T-helper 17 cell (primary cell): Measurements from ENCODE around the gene TBC1D14. TPM values are rescaled to one million over a fixed set of nuclear protein-coding genes. Genes with fewer than 3 reads are reported as not detected.
"Not testable (repeated sequence)": the region's sequence is repeated elsewhere in the genome, so short reads cannot be mapped to it uniquely, and the experiment has no call there.

Source experiments
- ATAC-seq: fragments of 150-1000 bp; cut with Tn5 transposase; 2 replicates; pipeline ENCODE4 v1.10.0; 2021; ENCODE audit warnings: mild to moderate bottlenecking, moderate library complexity
- DNase-seq, 3 donors: peaks; one replicate each; pipeline versions ENCODE4 v3.0.0 to v3.0.0-alpha.2; 2020 to 2021
- H3K9me3 ChIP-seq: one replicate; pipeline ENCODE4 v1.7.0; 2013; ENCODE audit warnings: low read length, mild to moderate bottlenecking; ENCODE audit not compliant: control insufficient read depth, poor library complexity, severe bottlenecking
- H3K27ac Mint-ChIP-seq: one replicate; pipeline ENCODE4 v1.8.0; 2022; ENCODE audit warnings: mild to moderate bottlenecking, moderate library complexity, mixed read lengths
- H3K27me3 Mint-ChIP-seq: one replicate; pipeline ENCODE4 v1.8.0; 2022; ENCODE audit warnings: mixed read lengths
- H3K36me3 Mint-ChIP-seq: one replicate; pipeline ENCODE4 v1.8.0; 2022; ENCODE audit warnings: low read depth, mixed read lengths
- H3K4me1 Mint-ChIP-seq: one replicate; pipeline ENCODE4 v1.8.0; 2022; ENCODE audit warnings: mild to moderate bottlenecking, mixed read lengths
- H3K4me3 Mint-ChIP-seq: one replicate; pipeline ENCODE4 v1.8.0; 2022; ENCODE audit warnings: mild to moderate bottlenecking, moderate library complexity, mixed read lengths
- total RNA-seq, 4 donors: library from RNA in 2 of 4; stranded (reverse) in 2 of 4; gene quantifications; one replicate each; pipeline ENCODE4 v1.2.3 and lab custom pipeline; 2022 to 2026

Gene TBC1D14
- total RNA-seq, 2 donors from 2014 or later: 49.1 to 55.2 TPM

DNA sequence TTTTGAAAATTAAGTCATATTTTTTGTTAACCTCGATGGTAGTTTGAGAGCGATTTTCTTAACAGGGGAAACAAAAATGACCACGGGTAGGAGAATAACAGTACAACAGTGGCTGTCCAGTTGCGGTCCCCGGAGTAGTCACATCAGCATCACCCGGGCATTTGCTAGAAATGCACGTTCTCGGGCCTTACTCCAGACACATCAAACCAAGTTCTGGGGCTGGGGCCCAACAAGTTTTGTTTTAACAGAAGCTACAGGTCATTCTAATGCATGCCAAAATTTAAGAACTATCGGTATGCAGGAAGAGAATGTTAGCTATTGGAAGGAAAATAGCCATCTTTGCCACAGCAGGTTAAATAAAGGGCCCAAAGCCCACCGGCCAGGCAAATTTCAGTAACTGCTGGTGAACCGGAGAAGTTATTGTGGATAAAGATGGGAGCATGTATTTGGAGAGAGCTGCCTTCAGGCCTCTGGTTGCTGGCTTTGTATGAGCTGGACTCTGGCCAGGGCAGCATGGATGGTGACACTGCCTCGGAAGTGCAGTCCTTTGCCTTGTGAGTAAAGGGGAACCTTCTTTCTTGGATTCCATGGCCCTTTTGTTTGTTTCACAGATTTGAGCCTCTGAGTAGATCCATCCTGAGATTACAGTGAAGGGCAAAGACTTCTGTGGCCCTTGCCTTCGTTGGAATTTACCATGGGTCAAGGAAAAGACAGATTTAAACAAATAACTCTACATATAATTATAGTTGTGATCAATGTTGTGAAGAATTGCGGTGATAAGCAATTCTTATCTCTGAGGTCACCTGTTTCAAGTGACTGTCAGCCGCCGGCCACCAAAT, 62.1 kb downstream of the TBC1D14 start:
- no peaks in the 10 kb centered on the region for H3K9me3 ChIP-seq
- H3K27ac Mint-ChIP-seq: peak overlapping the region; percentile 69
- peaks cover 5% of the 10 kb centered on the region for H3K36me3 Mint-ChIP-seq

DNA sequence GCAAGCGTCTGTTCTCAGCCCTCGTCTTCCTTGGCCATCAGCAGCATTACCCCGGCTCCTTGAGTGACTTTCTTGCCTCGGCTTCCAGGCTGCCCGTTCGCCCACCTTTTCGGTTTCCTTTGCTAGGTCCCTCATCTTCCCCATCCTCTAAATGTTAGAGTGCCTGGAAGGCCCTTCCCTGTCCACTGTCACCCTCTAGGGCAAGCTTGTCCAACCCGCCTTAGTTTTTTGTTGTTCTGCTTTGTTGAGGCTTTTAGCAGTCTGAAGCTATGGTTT, 62.7 kb downstream of the TBC1D14 start:
- H3K9me3 ChIP-seq: no peaks in the 10 kb centered on the region
- H3K27ac Mint-ChIP-seq: peak overlapping the region; percentile 69
- ATAC-seq (no peak), DNase-seq (no peak)
- no peaks in the 10 kb centered on the region for H3K27me3 Mint-ChIP-seq
- peaks cover 5% of the 10 kb centered on the region for H3K36me3 Mint-ChIP-seq
- H3K4me1 Mint-ChIP-seq: peaks cover 28% of the 10 kb centered on the region
- H3K4me3 Mint-ChIP-seq: no peak overlapping the region

More for the DNA sequence above, 62.1 kb downstream of the TBC1D14 start:
- H3K4me3 Mint-ChIP-seq: no peak overlapping the region
- DNase-seq: no peak
- peaks cover 28% of the 10 kb centered on the region for H3K4me1 Mint-ChIP-seq
- no peaks in the 10 kb centered on the region for H3K27me3 Mint-ChIP-seq
- no peak for ATAC-seq

DNA sequence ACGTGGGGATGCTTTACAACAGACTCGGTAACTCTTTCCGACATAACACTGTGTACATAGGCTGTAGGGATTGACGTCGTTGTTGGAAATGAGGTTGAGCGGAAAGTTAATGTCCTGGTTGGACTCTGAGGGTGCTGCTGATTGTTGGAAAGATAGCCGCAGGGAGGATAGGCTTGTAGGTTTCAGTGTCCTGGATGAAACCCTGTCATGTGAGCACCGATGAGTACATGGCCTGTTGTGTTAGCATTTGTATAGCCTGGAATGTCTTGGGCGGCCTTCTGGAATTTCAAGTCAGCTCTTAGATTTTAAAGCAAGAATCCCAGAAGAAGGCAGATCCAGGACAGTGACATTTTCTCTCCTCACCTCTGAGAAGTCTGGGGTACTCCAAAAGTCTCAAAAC, 63.3 kb downstream of the TBC1D14 start:
- Mint-ChIP-seq H3K36me3 (peaks cover 5% of the 10 kb centered on the region), H3K4me1 (peaks cover 28% of the 10 kb centered on the region), H3K27me3 (no peaks in the 10 kb centered on the region), H3K27ac (peak overlapping the region; percentile 69), H3K4me3 (no peak overlapping the region)
- no peaks in the 10 kb centered on the region for H3K9me3 ChIP-seq
- no peak for ATAC-seq
- DNase-seq: no peak

GRCh38 chr4:6974138-6974848, 64.7 kb downstream of the TBC1D14 start:
- peak overlapping the region; percentile 86 for H3K27ac Mint-ChIP-seq
- peak; percentile 99 for ATAC-seq
- no peaks in the 10 kb centered on the region for H3K9me3 ChIP-seq
- peaks cover 2% of the 10 kb centered on the region for H3K36me3 Mint-ChIP-seq
- peak; percentile 60 to 74 (median 67) for DNase-seq
- peaks cover 24% of the 10 kb centered on the region for H3K4me1 Mint-ChIP-seq
- peak overlapping the region; percentile 61 for H3K4me3 Mint-ChIP-seq
- H3K27me3 Mint-ChIP-seq: no peaks in the 10 kb centered on the region

DNA sequence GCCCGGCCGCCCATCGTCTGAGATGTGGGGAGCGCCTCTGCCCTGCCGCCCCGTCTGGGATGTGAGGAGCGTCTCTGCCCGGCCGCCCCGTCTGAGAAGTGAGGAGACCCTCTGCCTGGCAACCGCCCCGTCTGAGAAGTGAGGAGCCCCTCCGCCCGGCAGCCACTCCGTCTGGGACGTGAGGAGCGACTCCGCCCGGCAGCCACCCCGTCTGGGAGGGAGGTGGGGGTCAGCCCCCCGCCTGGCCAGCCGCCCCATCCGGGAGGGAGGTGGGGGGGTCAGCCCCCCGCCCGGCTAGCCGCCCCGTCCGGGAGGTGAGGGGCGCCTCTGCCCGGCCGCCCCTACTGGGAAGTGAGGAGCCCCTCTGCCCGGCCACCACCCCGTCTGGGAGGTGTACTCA, 68.2 kb downstream of the TBC1D14 start:
- not testable (repeated sequence) for ATAC-seq, H3K36me3 Mint-ChIP-seq, H3K27me3 Mint-ChIP-seq, H3K4me3 Mint-ChIP-seq, H3K9me3 ChIP-seq, DNase-seq, H3K27ac Mint-ChIP-seq
- H3K4me1 Mint-ChIP-seq: peaks cover 28% of the 10 kb centered on the region

GRCh38 chr4:6983544-6984142, 74.0 kb downstream of the TBC1D14 start:
- DNase-seq (no peak), ATAC-seq (no peak)
- Mint-ChIP-seq H3K36me3 (peaks cover 8% of the 10 kb centered on the region), H3K4me3 (no peak overlapping the region), H3K4me1 (peaks cover 35% of the 10 kb centered on the region), H3K27ac (no peak overlapping the region), H3K27me3 (no peaks in the 10 kb centered on the region)
- no peaks in the 10 kb centered on the region for H3K9me3 ChIP-seq

DNA sequence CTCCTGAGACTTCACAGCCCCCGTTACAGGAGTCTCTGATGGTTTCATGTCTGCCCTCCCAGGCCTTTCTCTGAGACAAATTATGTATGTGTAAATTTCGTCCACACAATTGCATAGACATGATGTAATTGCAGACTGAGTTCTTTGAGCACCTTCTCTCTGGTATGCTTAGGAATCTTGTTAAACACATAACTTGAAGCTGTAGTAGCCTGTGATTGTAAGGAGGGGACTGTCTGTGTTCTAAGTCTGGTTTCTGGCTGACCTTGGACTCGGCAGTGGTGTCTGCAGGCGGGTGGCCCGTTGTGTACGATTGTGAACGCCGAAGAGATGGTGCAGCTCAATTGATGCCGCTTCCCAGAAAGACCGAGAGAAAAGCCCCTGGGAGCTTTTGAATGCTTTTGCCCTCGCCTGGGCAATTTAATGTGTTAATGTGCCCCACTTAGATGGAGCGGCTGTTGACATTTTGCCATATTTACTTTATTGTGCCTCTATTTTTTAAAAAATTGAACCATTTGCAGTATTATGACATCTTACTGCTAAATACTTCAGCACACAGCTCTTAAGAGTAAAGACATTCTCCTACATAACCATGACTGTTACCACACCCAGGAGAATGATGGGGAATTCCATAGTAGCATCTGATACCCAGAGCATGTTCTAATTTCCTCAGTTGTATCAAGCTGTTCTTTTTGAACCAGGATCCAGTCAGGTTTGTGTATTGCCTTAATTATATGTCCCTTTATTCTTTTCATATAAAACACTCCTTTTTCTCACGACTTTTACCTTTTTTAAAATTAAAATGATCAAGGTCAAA, 75.2 kb downstream of the TBC1D14 start:
- peak overlapping the region; percentile 98 for H3K4me3 Mint-ChIP-seq
- H3K27ac Mint-ChIP-seq: peak overlapping the region; percentile 96
- H3K36me3 Mint-ChIP-seq: peaks cover 8% of the 10 kb centered on the region
- no peaks in the 10 kb centered on the region for H3K9me3 ChIP-seq
- no peaks in the 10 kb centered on the region for H3K27me3 Mint-ChIP-seq
- peaks cover 41% of the 10 kb centered on the region for H3K4me1 Mint-ChIP-seq
- DNase-seq (no peak), ATAC-seq (no peak)

DNA sequence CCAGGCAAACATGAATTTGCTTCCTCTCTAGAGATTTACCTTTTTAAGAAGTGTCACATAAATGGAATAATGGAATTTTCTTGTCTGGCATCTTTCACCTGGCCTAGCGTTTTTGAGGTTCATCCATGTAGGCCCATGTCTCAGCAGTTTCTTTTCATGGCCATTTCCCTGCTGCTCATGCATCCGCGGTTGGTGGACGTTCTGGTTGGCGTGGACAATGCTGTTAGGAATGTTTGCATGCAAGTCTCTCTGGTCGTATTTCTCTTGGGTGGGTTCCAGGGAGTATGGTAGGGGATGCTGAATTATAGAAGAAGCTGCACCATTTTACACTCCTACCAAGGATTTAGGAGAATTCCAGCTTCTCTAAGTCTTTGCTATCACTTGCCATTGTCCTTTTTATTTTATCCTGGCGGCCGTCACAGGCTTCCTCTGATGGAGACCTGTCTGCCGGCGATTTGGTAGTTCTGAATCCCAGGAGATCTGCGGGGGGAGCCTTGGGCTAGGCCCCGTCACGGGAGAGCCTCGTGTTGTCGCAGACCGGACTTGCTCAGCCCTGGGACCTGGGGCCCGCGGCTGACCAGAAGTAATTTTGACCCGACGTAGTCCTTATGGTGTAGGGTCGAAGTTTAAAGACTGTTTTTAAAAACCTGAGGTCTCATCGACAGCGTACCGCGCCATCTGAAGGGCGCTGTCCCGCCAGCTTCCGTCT, 76.6 kb downstream of the TBC1D14 start:
- no peaks in the 10 kb centered on the region for H3K27me3 Mint-ChIP-seq
- ATAC-seq (peak; percentile 4), DNase-seq (no peak)
- peaks cover 6% of the 10 kb centered on the region for H3K36me3 Mint-ChIP-seq
- H3K27ac Mint-ChIP-seq: peak overlapping the region; percentile 96
- H3K9me3 ChIP-seq: no peaks in the 10 kb centered on the region
- H3K4me3 Mint-ChIP-seq: peak overlapping the region; percentile 98
- H3K4me1 Mint-ChIP-seq: peaks cover 46% of the 10 kb centered on the region

GRCh38 chr4:6986781-6987587, 77.4 kb downstream of the TBC1D14 start:
- Mint-ChIP-seq H3K27me3 (no peaks in the 10 kb centered on the region), H3K4me1 (peaks cover 47% of the 10 kb centered on the region), H3K36me3 (no peaks in the 10 kb centered on the region), H3K27ac (peak overlapping the region; percentile 96), H3K4me3 (peak overlapping the region; percentile 98)
- DNase-seq (peak; percentile 90 to 96 (median 94)), ATAC-seq (peak; percentile 94)
- no peaks in the 10 kb centered on the region for H3K9me3 ChIP-seq

GRCh38 chr4:6987588-6987961, 77.9 kb downstream of the TBC1D14 start:
- peak overlapping the region; percentile 98 for H3K4me3 Mint-ChIP-seq
- no peaks in the 10 kb centered on the region for H3K27me3 Mint-ChIP-seq
- DNase-seq (no peak), ATAC-seq (no peak)
- H3K9me3 ChIP-seq: no peaks in the 10 kb centered on the region
- H3K36me3 Mint-ChIP-seq: no peaks in the 10 kb centered on the region
- peak overlapping the region; percentile 96 for H3K27ac Mint-ChIP-seq
- peaks cover 48% of the 10 kb centered on the region for H3K4me1 Mint-ChIP-seq

GRCh38 chr4:6988016-6988715, 78.5 kb downstream of the TBC1D14 start:
- Mint-ChIP-seq H3K27ac (peak overlapping the region; percentile 96), H3K4me3 (peak overlapping the region; percentile 98), H3K36me3 (no peaks in the 10 kb centered on the region), H3K4me1 (peaks cover 49% of the 10 kb centered on the region), H3K27me3 (no peaks in the 10 kb centered on the region)
- ATAC-seq (no peak), DNase-seq (no peak)
- H3K9me3 ChIP-seq: no peaks in the 10 kb centered on the region
